RWPE2 (cell line): ENCODE results near the gene N4BP2L2.

Experiments used
- ATAC-seq: fragments of 200-7000 bp; cut with Tn5 transposase; 3 replicates; pipeline ENCODE4 v1.9.1; 2021; ENCODE audit warnings: low read depth
- DNase-seq: peaks from one replicate; pipeline ENCODE4 v3.0.0-alpha.2; 2020; ENCODE audit warnings: low spot score
- H3K27ac ChIP-seq: fragments of 450-650 bp; 2 replicates; pipeline ENCODE4 v1.5.1; 2017; ENCODE audit warnings: mild to moderate bottlenecking; ENCODE audit not compliant: poor library complexity, severe bottlenecking
- H3K27me3 ChIP-seq: fragments of 250-450 bp; sonication (Bioruptor Pico); 2 replicates; pipeline ENCODE4 v1.5.1; 2021; ENCODE audit warnings: mild to moderate bottlenecking, moderate library complexity; ENCODE audit not compliant: insufficient read depth, poor library complexity, severe bottlenecking
- H3K36me3 ChIP-seq: fragments of 250-450 bp; sonication (Bioruptor Pico); 2 replicates; pipeline ENCODE4 v1.5.1; 2020; ENCODE audit warnings: low read depth, mild to moderate bottlenecking, moderate library complexity
- H3K4me1 ChIP-seq: fragments of 250-450 bp; sonication (Bioruptor Pico); 2 replicates; pipeline ENCODE4 v1.5.1; 2021; ENCODE audit warnings: mild to moderate bottlenecking, moderate library complexity; ENCODE audit not compliant: insufficient read depth, poor library complexity, severe bottlenecking
- H3K4me3 ChIP-seq: fragments of 250-450 bp; sonication (Bioruptor Pico); 2 replicates; pipeline ENCODE4 v1.5.1; 2021; ENCODE audit warnings: mild to moderate bottlenecking, moderate library complexity; ENCODE audit not compliant: severe bottlenecking
- H3K9me3 ChIP-seq: fragments of 250-450 bp; sonication (Bioruptor Pico); 2 replicates; pipeline ENCODE4 v1.5.1; 2021; ENCODE audit warnings: mild to moderate bottlenecking, moderate library complexity; ENCODE audit not compliant: severe bottlenecking
- CTCF ChIP-seq: fragments of 450-650 bp; IDR thresholded peaks from one replicate; pipeline ENCODE4 v1.5.1; 2017; ENCODE audit warnings: mild to moderate bottlenecking, moderate library complexity; ENCODE audit not compliant: poor library complexity, severe bottlenecking

The N4BP2L2 gene

GRCh38 chr13:32423592-32423991, 115.0 kb downstream of the N4BP2L2 start:
- H3K9me3 ChIP-seq = no peaks in the 10 kb centered on the region
- no peaks in the 10 kb centered on the region for H3K36me3 ChIP-seq
- ATAC-seq (no peak), DNase-seq (no peak)
- TF ChIP-seq CTCF = no peak
- H3K27me3 ChIP-seq = no peaks in the 10 kb centered on the region
- H3K27ac ChIP-seq = no peak overlapping the region
- H3K4me1 ChIP-seq = no peaks in the 10 kb centered on the region
- no peak overlapping the region for H3K4me3 ChIP-seq

GRCh38 chr13:32419862-32420261, 118.7 kb downstream of the N4BP2L2 start:
- Histone ChIP-seq H3K36me3 (no peaks in the 10 kb centered on the region), H3K27ac (no peak overlapping the region), H3K27me3 (no peaks in the 10 kb centered on the region), H3K4me1 (no peaks in the 10 kb centered on the region), H3K9me3 (no peaks in the 10 kb centered on the region), H3K4me3 (no peak overlapping the region)
- TF ChIP-seq CTCF = no peak
- no peak for ATAC-seq
- DNase-seq = no peak

GRCh38 chr13:32417995-32418394, 120.6 kb downstream of the N4BP2L2 start:
- no peaks in the 10 kb centered on the region for H3K27me3 ChIP-seq
- no peak overlapping the region for H3K4me3 ChIP-seq
- H3K9me3 ChIP-seq = no peaks in the 10 kb centered on the region
- no peak overlapping the region for H3K27ac ChIP-seq
- no peak for ATAC-seq
- no peak for DNase-seq
- no peaks in the 10 kb centered on the region for H3K36me3 ChIP-seq
- H3K4me1 ChIP-seq = no peaks in the 10 kb centered on the region
- no peak for TF ChIP-seq CTCF

GRCh38 chr13:32415019-32415418, 123.6 kb downstream of the N4BP2L2 start:
- Histone ChIP-seq H3K27ac (no peak overlapping the region), H3K36me3 (no peaks in the 10 kb centered on the region), H3K4me1 (no peaks in the 10 kb centered on the region), H3K27me3 (no peaks in the 10 kb centered on the region), H3K9me3 (no peaks in the 10 kb centered on the region), H3K4me3 (no peak overlapping the region)
- TF ChIP-seq CTCF = peak; percentile 30
- DNase-seq (no peak), ATAC-seq (no peak)

- H3K36me3 ChIP-seq = no peaks in the 10 kb centered on the region
- ATAC-seq (no peak), DNase-seq (no peak)
- no peaks in the 10 kb centered on the region for H3K4me1 ChIP-seq
- no peaks in the 10 kb centered on the region for H3K9me3 ChIP-seq
- no peak overlapping the region for H3K4me3 ChIP-seq
- no peak overlapping the region for H3K27ac ChIP-seq
- TF ChIP-seq CTCF = no peak
- H3K27me3 ChIP-seq = no peaks in the 10 kb centered on the region
Observed at GRCh38 chr13:32414580-32414979, 124.0 kb downstream of the N4BP2L2 start.
